ENCODE results near the gene CCDC97. TPM values are rescaled to one million over a fixed set of nuclear protein-coding genes. Genes with fewer than 3 reads are reported as not detected.

The CCDC97 gene
- total RNA-seq, 1 experiment from 2014 or later = 23.0 TPM

- H2AFZ ChIP-seq (ENCODE audit: low read depth, low read length, poor library complexity, severe bottlenecking) = no peak overlapping the region
- H3K9me2 ChIP-seq (ENCODE audit: insufficient read depth) = no peaks in the 10 kb centered on the region
- intact Hi-C loops (cut with micrococcal nuclease) = loop anchor here (1.0 to 2.0 kb wide), 2 partner anchors 104 to 333 kb away; no protein-coding TSS in a partner anchor
- H3K4me1 ChIP-seq (ENCODE audit: control insufficient read depth in 1 of 2, insufficient read depth in 2 of 2, low read length in 2 of 2) = peaks cover 12 to 25% of the 10 kb centered on the region in 2 experiments
- DNase-seq (ENCODE audit: low read depth, low spot score) (no peak), ATAC-seq (peak; percentile 8)
- peak overlapping the region; percentile 95; the same call in 1 of the 2 replicates for H3K4me2 ChIP-seq (ENCODE audit: low read length)
- H3K4me3 ChIP-seq (replicated peaks in 1 of 2; ENCODE audit: low read depth in 1 of 2, low read length in 2 of 2) = no peak overlapping the region
- peaks cover 4% of the 10 kb centered on the region; the same call in 1 of the 2 replicates for H4K20me1 ChIP-seq (ENCODE audit: insufficient read depth)
- H3K36me3 ChIP-seq (ENCODE audit: control insufficient read depth in 1 of 2, insufficient read depth in 2 of 2, low read length in 2 of 2) = peaks cover 24 to 52% of the 10 kb centered on the region in 2 experiments
- H3K27me3 ChIP-seq (ENCODE audit: insufficient read depth, low read length) = no peaks in the 10 kb centered on the region
- ChIA-PET CTCF (interaction anchor here (0.9 to 2.2 kb wide), 10 partner anchors 10 to 333 kb away, joined by 3 to 22 read pairs (median 4); partner anchors contain the start of gene B9D2), POLR2A (no interaction called here), RAD21 (ENCODE audit: low non-redundant PET in 1 of 2, low total read pairs in 2 of 2, uncharacterized antibody in 2 of 2, unreplicated experiment in 2 of 2) (interaction anchor here in 1 of 2 experiments (0.7 kb wide), 1 partner anchor 163 kb away, joined by 3 read pairs; no protein-coding TSS in a partner anchor)
- TF ChIP-seq SIN3A (IDR thresholded peaks at IDR 0.05; ENCODE audit: low read depth) = no peak
- no peak for TF ChIP-seq REST (IDR thresholded peaks at IDR 0.05; ENCODE audit: low read depth)
- TF ChIP-seq RAD21 (IDR thresholded peaks at IDR 0.05; ENCODE audit: low read depth) = no peak
- TF ChIP-seq MAX (IDR thresholded peaks at IDR 0.05) = no peak
- no peak for TF ChIP-seq ZBTB33 (IDR thresholded peaks at IDR 0.05; ENCODE audit: extremely low read depth, insufficient replicate concordance, low read length)
- TF ChIP-seq SRF (IDR thresholded peaks at IDR 0.05; ENCODE audit: low read depth) = no peak
- no peak for TF ChIP-seq YY1 (IDR thresholded peaks at IDR 0.05; ENCODE audit: extremely low read depth, insufficient replicate concordance, low read depth, low read length)
- no peaks in the 10 kb centered on the region for H3K9me3 ChIP-seq (ENCODE audit: control insufficient read depth in 1 of 2, insufficient read depth in 1 of 2, low read depth in 1 of 2, low read length in 2 of 2)
- peak overlapping the region; percentile 26; the same call in 1 of the 2 replicates for H3K9ac ChIP-seq (ENCODE audit: low read length)
- peaks cover 25% of the 10 kb centered on the region for H3K79me2 ChIP-seq (ENCODE audit: insufficient read depth, low read length)
- H3K27ac ChIP-seq (ENCODE audit: low read depth, low read length) = peak overlapping the region; percentile 44
- no TSS peak for BruUV-seq (replicated peaks)
Measured at GRCh38 chr19:41307954-41308449, 2.0 kb upstream of the CCDC97 start.

Data from HCT116 (cell line).